ENCODE results near the gene FAM217A.
"Not testable (repeated sequence)": the region's sequence is repeated elsewhere in the genome, so short reads cannot be mapped to it uniquely, and the experiment has no call there.

The FAM217A gene

DNA sequence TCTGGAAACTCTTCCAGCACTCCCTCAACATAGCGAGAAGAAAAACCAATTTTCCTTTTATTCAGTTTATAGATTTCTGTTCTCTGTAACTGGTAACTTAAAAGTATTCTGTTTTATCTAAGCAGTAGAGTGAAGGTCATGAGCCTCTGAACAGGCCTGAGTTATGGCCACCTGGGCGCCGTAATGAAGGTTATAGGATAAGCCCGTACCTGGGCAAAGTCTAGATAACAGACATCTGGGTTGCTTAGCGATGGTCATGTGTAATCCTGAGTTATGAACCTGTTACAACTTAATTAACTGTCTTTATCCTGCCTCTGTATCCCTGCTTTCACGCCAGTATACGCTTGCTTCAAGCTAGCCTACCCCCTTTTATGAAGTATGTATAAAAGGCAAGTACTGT, 13.0 kb upstream of the FAM217A start:
- no peak for DNase-seq (ENCODE audit: low read depth, low spot score)
- H3K4me3 ChIP-seq (ENCODE audit: low read depth, low read length), result no peak overlapping the region
- CTCF ChIA-PET, result no interaction called here
- TF ChIP-seq, protein P1, sequence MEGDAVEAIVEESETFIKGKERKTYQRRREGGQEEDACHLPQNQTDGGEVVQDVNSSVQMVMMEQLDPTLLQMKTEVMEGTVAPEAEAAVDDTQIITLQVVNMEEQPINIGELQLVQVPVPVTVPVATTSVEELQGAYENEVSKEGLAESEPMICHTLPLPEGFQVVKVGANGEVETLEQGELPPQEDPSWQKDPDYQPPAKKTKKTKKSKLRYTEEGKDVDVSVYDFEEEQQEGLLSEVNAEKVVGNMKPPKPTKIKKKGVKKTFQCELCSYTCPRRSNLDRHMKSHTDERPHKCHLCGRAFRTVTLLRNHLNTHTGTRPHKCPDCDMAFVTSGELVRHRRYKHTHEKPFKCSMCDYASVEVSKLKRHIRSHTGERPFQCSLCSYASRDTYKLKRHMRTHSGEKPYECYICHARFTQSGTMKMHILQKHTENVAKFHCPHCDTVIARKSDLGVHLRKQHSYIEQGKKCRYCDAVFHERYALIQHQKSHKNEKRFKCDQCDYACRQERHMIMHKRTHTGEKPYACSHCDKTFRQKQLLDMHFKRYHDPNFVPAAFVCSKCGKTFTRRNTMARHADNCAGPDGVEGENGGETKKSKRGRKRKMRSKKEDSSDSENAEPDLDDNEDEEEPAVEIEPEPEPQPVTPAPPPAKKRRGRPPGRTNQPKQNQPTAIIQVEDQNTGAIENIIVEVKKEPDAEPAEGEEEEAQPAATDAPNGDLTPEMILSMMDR (IDR thresholded peaks at IDR 0.05; ENCODE audit: insufficient read depth, low read length, missing control alignments), result no peak
- POLR2A ChIA-PET, result no interaction called here

GRCh38 chr6:4090043-4090442, 11.1 kb upstream of the FAM217A start:
- CTCF ChIA-PET, result interaction anchor here (0.7 kb wide), 1 partner anchor 37 kb away, joined by 3 read pairs; no protein-coding TSS in a partner anchor
- DNase-seq (ENCODE audit: low read depth, low spot score); H3K4me3 ChIP-seq (ENCODE audit: low read depth, low read length); POLR2A ChIA-PET: not testable (repeated sequence)

GRCh38 chr6:4088704-4089103, 9.8 kb upstream of the FAM217A start:
- DNase-seq (ENCODE audit: low read depth, low spot score), result no peak
- no peak overlapping the region for H3K4me3 ChIP-seq (ENCODE audit: low read depth, low read length)
- ChIA-PET POLR2A (no interaction called here), CTCF (no interaction called here)
- TF ChIP-seq, protein P1 (IDR thresholded peaks at IDR 0.05; ENCODE audit: insufficient read depth, low read length, missing control alignments), result no peak

DNA sequence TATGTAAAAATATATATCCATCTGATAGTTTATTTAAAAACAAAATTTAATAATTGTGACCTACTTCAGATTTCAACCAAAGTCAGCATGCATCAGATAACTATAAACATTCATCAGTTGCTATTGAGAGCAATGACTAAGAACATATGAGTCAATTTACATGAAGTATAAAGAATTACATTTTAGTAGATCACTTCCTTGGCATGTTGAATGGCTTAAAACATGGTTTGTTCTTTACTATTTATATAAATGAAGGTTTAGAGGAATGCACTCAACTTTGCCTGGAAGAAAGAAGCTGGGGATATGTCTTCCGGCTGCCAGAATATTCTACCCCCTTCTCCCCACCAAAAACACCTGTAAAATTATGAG, 6.4 kb upstream of the FAM217A start:
- peak; percentile 10 for DNase-seq (ENCODE audit: low read depth, low spot score)

DNA sequence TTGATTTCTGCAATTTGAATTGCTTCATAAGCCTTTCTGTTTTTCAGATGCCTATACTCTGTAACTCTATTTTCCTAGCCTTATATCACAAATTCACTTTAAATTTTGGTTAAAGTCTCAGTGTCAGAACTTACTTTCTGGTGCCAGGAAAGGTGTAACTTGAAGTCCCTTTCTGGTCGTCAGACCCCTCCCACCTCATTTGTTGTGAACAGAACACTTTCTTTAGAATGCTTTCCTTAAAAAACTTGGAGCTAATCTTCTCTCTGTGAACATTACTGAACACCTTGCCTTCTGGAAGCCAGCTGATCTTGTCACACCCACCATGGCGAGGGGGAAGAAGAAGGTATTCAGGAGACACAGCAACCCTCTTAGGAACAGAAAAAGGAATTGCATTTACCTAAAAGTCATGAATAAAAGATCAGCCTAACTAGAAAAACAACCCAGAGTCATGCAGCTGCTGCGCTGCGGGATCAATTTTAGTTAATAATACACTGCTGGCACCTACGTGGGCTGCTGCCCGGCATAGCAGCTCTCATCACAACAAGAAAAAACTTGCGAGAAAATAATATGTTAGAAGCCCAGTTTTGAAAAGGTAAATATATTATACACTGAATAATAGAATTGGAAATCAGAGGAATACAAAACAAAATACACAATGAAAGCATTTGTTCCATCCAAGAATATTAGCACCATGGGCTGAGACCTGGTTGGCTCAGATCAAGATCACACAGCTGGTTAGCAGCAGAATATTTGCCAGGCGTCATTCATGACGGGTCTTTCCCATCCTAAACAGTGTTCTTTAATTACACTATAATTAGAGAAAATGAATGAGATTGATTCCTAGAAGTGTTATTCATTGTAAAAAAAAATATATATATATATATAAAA, 5.8 kb upstream of the FAM217A start:
- ChIA-PET CTCF (no interaction called here), POLR2A (no interaction called here)
- H3K4me3 ChIP-seq (ENCODE audit: low read depth, low read length), result no peak overlapping the region
- TF ChIP-seq, protein P1 (IDR thresholded peaks at IDR 0.05; ENCODE audit: insufficient read depth, low read length, missing control alignments), result no peak
- DNase-seq (ENCODE audit: low read depth, low spot score), result no peak

More for the DNA sequence above, 6.4 kb upstream of the FAM217A start:
- no peak overlapping the region for H3K4me3 ChIP-seq (ENCODE audit: low read depth, low read length)
- TF ChIP-seq, protein P1 (IDR thresholded peaks at IDR 0.05; ENCODE audit: insufficient read depth, low read length, missing control alignments), result no peak
- ChIA-PET POLR2A (interaction anchor here (1.2 kb wide), 1 partner anchor 64 kb away, joined by 3 read pairs; a partner anchor contains a TSS), CTCF (interaction anchor here (1.1 to 2.1 kb wide), 2 partner anchors 41 to 125 kb away, joined by 3 to 7 read pairs; no protein-coding TSS in a partner anchor)

GRCh38 chr6:4074478-4075235, 4.3 kb downstream of the FAM217A start:
- CTCF ChIA-PET, result interaction anchor here (0.9 to 1.0 kb wide), 2 partner anchors 10 to 136 kb away, joined by 3 to 4 read pairs; no protein-coding TSS in a partner anchor

More at GRCh38 chr6:4074478-4075235, 4.3 kb downstream of the FAM217A start:
- no peak for DNase-seq (ENCODE audit: low read depth, low spot score)
- H3K4me3 ChIP-seq (ENCODE audit: low read depth, low read length), result no peak overlapping the region
- POLR2A ChIA-PET, result no interaction called here
- TF ChIP-seq, protein P1 (IDR thresholded peaks at IDR 0.05; ENCODE audit: insufficient read depth, low read length, missing control alignments), result no peak

Data from AG04449 (cell line).